Measurements from ENCODE around the gene UNC5B. TPM values are rescaled to one million over a fixed set of nuclear protein-coding genes. Genes with fewer than 3 reads are reported as not detected.

UNC5B gene
- total RNA-seq, 1 donor, result 9.9 TPM

GRCh38 chr10:71239131-71239915, 27.0 kb downstream of the UNC5B start:
- no peak for DNase-seq (ENCODE audit: low read depth)
- H3K4me3 ChIP-seq (ENCODE audit: low read depth, low read length), result no peak overlapping the region
- no peak for TF ChIP-seq CTCF (IDR thresholded peaks at IDR 0.05; ENCODE audit: insufficient read depth, low read depth, low read length)

- no peak overlapping the region for H3K4me3 ChIP-seq (ENCODE audit: low read depth, low read length)
- no peak for DNase-seq (ENCODE audit: low read depth)
- TF ChIP-seq CTCF (IDR thresholded peaks at IDR 0.05; ENCODE audit: insufficient read depth, low read depth, low read length), result no peak
Observed at GRCh38 chr10:71239946-71240795, 27.8 kb downstream of the UNC5B start.

GRCh38 chr10:71241114-71241829, 28.9 kb downstream of the UNC5B start:
- no peak overlapping the region for H3K4me3 ChIP-seq (ENCODE audit: low read depth, low read length)
- DNase-seq (ENCODE audit: low read depth), result peak; percentile 67
- TF ChIP-seq CTCF (IDR thresholded peaks at IDR 0.05; ENCODE audit: insufficient read depth, low read depth, low read length), result no peak

- H3K4me3 ChIP-seq (ENCODE audit: low read depth, low read length), result no peak overlapping the region
- DNase-seq (ENCODE audit: low read depth), result no peak
- TF ChIP-seq CTCF (IDR thresholded peaks at IDR 0.05; ENCODE audit: insufficient read depth, low read depth, low read length), result no peak
Observed at GRCh38 chr10:71241830-71242621, 29.7 kb downstream of the UNC5B start.

GRCh38 chr10:71242622-71243009, 30.2 kb downstream of the UNC5B start:
- no peak for TF ChIP-seq CTCF (IDR thresholded peaks at IDR 0.05; ENCODE audit: insufficient read depth, low read depth, low read length)
- no peak for DNase-seq (ENCODE audit: low read depth)
- no peak overlapping the region for H3K4me3 ChIP-seq (ENCODE audit: low read depth, low read length)

Measured in fibroblast of villous mesenchyme (primary cell).